Panc1 (cell line): ENCODE measurements around the gene CDC123. TPM values are rescaled to one million over a fixed set of nuclear protein-coding genes. Genes with fewer than 3 reads are reported as not detected.

ENCODE experiments used
- ATAC-seq: fragments of 200-7000 bp; cut with Tn5 transposase; 2 replicates; pipeline ENCODE4 v1.9.1; 2020; ENCODE audit warnings: mild to moderate bottlenecking, moderate library complexity
- BruUV-seq: library from RNA; stranded (reverse); fragments of 400-500 nt; replicated peaks from 2 replicates; lab custom pipeline; 2021; lab: Mats Ljungman, UMichigan
- CTCF ChIA-PET: fragments of 300-600 bp; sonication (Branson Sonifier 250); formaldehyde crosslinking; loops from one replicate; lab custom pipeline; 2022; ENCODE audit warnings: antibody characterized with exemption; lab: Charles Lee
- POLR2A ChIA-PET: fragments of 300-600 bp; sonication (Branson Sonifier 250); formaldehyde crosslinking; loops from one replicate; lab custom pipeline; 2022; ENCODE audit warnings: antibody characterized with exemption; lab: Charles Lee
- DNase-seq: peaks from one replicate; pipeline ENCODE4 v3.0.0-alpha.2; 2010; ENCODE audit warnings: low read depth, low spot score
- H3K27ac ChIP-seq: 2 replicates; pipeline ENCODE4 v1.5.1; 2011; ENCODE audit warnings: mild to moderate bottlenecking, low read length, inconsistent platforms
- H3K27me3 ChIP-seq: fragments of 200-500 bp; sonication (Bioruptor generic); 2 replicates; pipeline ENCODE4 v1.6.0; 2014; ENCODE audit warnings: low read length, inconsistent platforms; ENCODE audit not compliant: control insufficient read depth, insufficient read depth
- H3K36me3 ChIP-seq: fragments of 200-500 bp; sonication (Bioruptor generic); 2 replicates; pipeline ENCODE4 v1.5.1; 2014; ENCODE audit warnings: inconsistent platforms, mild to moderate bottlenecking, low read length, moderate library complexity; ENCODE audit not compliant: control insufficient read depth, insufficient read depth
- H3K4me1 ChIP-seq: 2 replicates; pipeline ENCODE4 v1.5.1; 2011; ENCODE audit warnings: inconsistent platforms, mild to moderate bottlenecking, low read length, moderate library complexity; ENCODE audit not compliant: control insufficient read depth, insufficient read depth
- H3K4me3 ChIP-seq, 2 experiments: 2 replicates each; pipeline ENCODE4 v1.5.1; 2011 to 2012; ENCODE audit warnings: low read depth in 2 of 2, low read length in 2 of 2, mild to moderate bottlenecking in 2 of 2, inconsistent platforms in 1 of 2, moderate library complexity in 1 of 2
- H3K9me3 ChIP-seq: fragments of 200-500 bp; sonication (Bioruptor generic); 2 replicates; pipeline ENCODE4 v1.5.1; 2014; ENCODE audit warnings: low read depth, mild to moderate bottlenecking, inconsistent platforms, low read length, moderate library complexity; ENCODE audit not compliant: control insufficient read depth, insufficient read depth
- POLR2AphosphoS5 ChIP-seq: IDR thresholded peaks from 2 replicates; pipeline ENCODE4 v1.6.1; 2012; ENCODE audit warnings: mild to moderate bottlenecking, low read depth, low read length, moderate library complexity
- SIN3A ChIP-seq: IDR thresholded peaks from 2 replicates; pipeline ENCODE4 v1.6.1; 2012; ENCODE audit warnings: low read depth, mild to moderate bottlenecking, low read length, moderate library complexity, borderline replicate concordance; ENCODE audit not compliant: insufficient read depth
- TCF7L2 ChIP-seq: IDR thresholded peaks from 2 replicates; pipeline ENCODE4 v1.6.1; 2011; ENCODE audit warnings: mild to moderate bottlenecking, low read depth, low read length, inconsistent platforms
- in situ Hi-C: cut with HindIII; loops from 2 replicates; pipeline ENCODE4 v1.10.0; 2016; ENCODE audit warnings: low sequenced_read_pairs, low pct_unique_long_range_greater_than_20kb
- intact Hi-C: fragments of 100-400 bp; cut with micrococcal nuclease; formaldehyde crosslinking; loops from one replicate; pipeline ENCODE4 v1.10.0; 2022; ENCODE audit not compliant: unreplicated experiment
- total RNA-seq: library from RNA; stranded (reverse); gene quantifications from one replicate; pipeline ENCODE4 v1.2.1, GENCODE V29; 2021; ENCODE audit not compliant: unreplicated experiment
- TF ChIP-seq, protein P1 (sequence below): fragments of 450-650 bp; IDR thresholded peaks from 2 replicates; pipeline ENCODE4 v1.5.1; 2017; ENCODE audit warnings: mild to moderate bottlenecking
- TF ChIP-seq, protein P2 (sequence below), 2 experiments: IDR thresholded peaks; 2 replicates each; pipeline ENCODE4 v1.6.1; 2011 to 2012; ENCODE audit warnings: low read depth in 2 of 2, control low read depth in 1 of 2, low read length in 1 of 2, mild to moderate bottlenecking in 1 of 2, moderate library complexity in 1 of 2; ENCODE audit not compliant: insufficient read depth in 1 of 2

Gene CDC123
- total RNA-seq, 1 experiment from 2014 or later: 66.3 TPM

DNA sequence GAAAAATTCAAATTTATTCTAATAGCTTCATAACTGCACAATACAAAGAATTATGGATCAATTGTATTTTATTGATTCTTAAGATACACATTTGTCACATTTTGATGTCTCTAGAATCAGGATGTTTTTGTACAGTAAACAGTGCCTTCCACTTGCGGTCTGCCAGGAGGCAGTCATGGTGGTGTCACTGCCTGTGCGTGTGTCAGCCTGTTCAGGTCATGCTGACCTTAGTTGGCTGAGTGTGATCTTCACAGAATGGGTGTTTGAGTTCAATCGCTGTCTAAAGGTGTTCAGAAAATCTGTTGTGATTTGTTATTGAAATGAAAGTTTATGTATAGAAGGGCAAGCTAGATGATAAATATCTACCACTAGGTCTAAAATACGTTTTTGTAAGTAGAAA, 45.8 kb upstream of the CDC123 start:
- ChIA-PET CTCF (no interaction called here), POLR2A (no interaction called here)
- no peak overlapping the region for H3K4me3 ChIP-seq
- H3K27ac ChIP-seq: no peak overlapping the region
- TF ChIP-seq, protein P1, sequence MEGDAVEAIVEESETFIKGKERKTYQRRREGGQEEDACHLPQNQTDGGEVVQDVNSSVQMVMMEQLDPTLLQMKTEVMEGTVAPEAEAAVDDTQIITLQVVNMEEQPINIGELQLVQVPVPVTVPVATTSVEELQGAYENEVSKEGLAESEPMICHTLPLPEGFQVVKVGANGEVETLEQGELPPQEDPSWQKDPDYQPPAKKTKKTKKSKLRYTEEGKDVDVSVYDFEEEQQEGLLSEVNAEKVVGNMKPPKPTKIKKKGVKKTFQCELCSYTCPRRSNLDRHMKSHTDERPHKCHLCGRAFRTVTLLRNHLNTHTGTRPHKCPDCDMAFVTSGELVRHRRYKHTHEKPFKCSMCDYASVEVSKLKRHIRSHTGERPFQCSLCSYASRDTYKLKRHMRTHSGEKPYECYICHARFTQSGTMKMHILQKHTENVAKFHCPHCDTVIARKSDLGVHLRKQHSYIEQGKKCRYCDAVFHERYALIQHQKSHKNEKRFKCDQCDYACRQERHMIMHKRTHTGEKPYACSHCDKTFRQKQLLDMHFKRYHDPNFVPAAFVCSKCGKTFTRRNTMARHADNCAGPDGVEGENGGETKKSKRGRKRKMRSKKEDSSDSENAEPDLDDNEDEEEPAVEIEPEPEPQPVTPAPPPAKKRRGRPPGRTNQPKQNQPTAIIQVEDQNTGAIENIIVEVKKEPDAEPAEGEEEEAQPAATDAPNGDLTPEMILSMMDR: no peak
- TF ChIP-seq POLR2AphosphoS5 (no peak), TCF7L2 (no peak), SIN3A (no peak)
- TF ChIP-seq, protein P2, sequence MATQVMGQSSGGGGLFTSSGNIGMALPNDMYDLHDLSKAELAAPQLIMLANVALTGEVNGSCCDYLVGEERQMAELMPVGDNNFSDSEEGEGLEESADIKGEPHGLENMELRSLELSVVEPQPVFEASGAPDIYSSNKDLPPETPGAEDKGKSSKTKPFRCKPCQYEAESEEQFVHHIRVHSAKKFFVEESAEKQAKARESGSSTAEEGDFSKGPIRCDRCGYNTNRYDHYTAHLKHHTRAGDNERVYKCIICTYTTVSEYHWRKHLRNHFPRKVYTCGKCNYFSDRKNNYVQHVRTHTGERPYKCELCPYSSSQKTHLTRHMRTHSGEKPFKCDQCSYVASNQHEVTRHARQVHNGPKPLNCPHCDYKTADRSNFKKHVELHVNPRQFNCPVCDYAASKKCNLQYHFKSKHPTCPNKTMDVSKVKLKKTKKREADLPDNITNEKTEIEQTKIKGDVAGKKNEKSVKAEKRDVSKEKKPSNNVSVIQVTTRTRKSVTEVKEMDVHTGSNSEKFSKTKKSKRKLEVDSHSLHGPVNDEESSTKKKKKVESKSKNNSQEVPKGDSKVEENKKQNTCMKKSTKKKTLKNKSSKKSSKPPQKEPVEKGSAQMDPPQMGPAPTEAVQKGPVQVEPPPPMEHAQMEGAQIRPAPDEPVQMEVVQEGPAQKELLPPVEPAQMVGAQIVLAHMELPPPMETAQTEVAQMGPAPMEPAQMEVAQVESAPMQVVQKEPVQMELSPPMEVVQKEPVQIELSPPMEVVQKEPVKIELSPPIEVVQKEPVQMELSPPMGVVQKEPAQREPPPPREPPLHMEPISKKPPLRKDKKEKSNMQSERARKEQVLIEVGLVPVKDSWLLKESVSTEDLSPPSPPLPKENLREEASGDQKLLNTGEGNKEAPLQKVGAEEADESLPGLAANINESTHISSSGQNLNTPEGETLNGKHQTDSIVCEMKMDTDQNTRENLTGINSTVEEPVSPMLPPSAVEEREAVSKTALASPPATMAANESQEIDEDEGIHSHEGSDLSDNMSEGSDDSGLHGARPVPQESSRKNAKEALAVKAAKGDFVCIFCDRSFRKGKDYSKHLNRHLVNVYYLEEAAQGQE (IDR thresholded peaks at IDR 0.05; ENCODE audit: insufficient read depth in 1 of 2, low read depth in 2 of 2, low read length in 1 of 2): no peak
- TSS peak; percentile 31 for BruUV-seq
- H3K9me3 ChIP-seq: no peaks in the 10 kb centered on the region
- no peaks in the 10 kb centered on the region for H3K4me1 ChIP-seq
- DNase-seq: no peak
- intact Hi-C loops (no loop called here), in situ Hi-C loops (no loop called here)
- ATAC-seq: no peak
- peaks cover 3% of the 10 kb centered on the region; the same call in 1 of the 2 replicates for H3K36me3 ChIP-seq
- no peaks in the 10 kb centered on the region for H3K27me3 ChIP-seq

DNA sequence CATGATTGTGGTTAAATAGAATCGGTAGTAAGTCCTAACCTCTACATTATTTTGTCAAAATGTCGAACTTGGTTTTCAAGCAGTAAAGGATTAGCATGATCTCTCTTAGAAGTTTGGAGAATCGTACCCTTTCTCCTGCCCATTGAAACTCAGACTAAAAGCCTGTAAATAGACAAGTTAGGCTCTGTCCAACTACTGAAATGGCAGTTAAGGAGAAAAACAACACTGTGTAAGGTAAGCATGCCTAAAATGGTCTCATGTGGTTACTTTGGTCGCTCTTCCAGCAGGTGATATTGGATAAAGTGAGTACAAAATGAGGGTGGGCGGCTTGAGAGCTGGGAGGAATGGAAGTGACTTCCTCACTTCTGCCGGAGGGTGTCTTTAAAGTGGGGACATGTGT, 41.5 kb upstream of the CDC123 start:
- ATAC-seq: no peak
- POLR2A ChIA-PET: no interaction called here
- Histone ChIP-seq H3K4me3 (no peak overlapping the region), H3K27me3 (no peaks in the 10 kb centered on the region), H3K4me1 (no peaks in the 10 kb centered on the region), H3K9me3 (no peaks in the 10 kb centered on the region), H3K36me3 (peaks cover 3% of the 10 kb centered on the region; the same call in 1 of the 2 replicates), H3K27ac (no peak overlapping the region)
- BruUV-seq: no TSS peak
- intact Hi-C loops: no loop called here
- in situ Hi-C loops: no loop called here
- DNase-seq: no peak
- no peak for TF ChIP-seq SIN3A
- no peak for TF ChIP-seq POLR2AphosphoS5
- TF ChIP-seq, protein P2 (IDR thresholded peaks at IDR 0.05; ENCODE audit: insufficient read depth in 1 of 2, low read depth in 2 of 2, low read length in 1 of 2): no peak
- TF ChIP-seq TCF7L2: no peak
- TF ChIP-seq, protein P1: no peak
- CTCF ChIA-PET: no interaction called here
